ENCODE data around the gene CRTAC1.
"Not testable (repeated sequence)": the region's sequence is repeated elsewhere in the genome, so short reads cannot be mapped to it uniquely, and the experiment has no call there.

Gene CRTAC1

GRCh38 chr10:97842656-97843280, 187.7 kb downstream of the CRTAC1 start:
- DNase-seq (ENCODE audit: low read depth) = peak; percentile 39

- not testable (repeated sequence) for DNase-seq (ENCODE audit: low read depth)
Observed at GRCh38 chr10:97842114-97842513, 188.3 kb downstream of the CRTAC1 start.

- DNase-seq (ENCODE audit: low read depth) = not testable (repeated sequence)
Observed at GRCh38 chr10:97841166-97841565, 189.3 kb downstream of the CRTAC1 start.

GRCh38 chr10:97838091-97838490, 192.3 kb downstream of the CRTAC1 start:
- DNase-seq (ENCODE audit: low read depth) = no peak

- DNase-seq (ENCODE audit: low read depth) = no peak
Observed at GRCh38 chr10:97836446-97836845, 194.0 kb downstream of the CRTAC1 start.

- DNase-seq (ENCODE audit: low read depth) = no peak
Observed at GRCh38 chr10:97831259-97831658, 199.2 kb downstream of the CRTAC1 start.

GRCh38 chr10:97830064-97830463, 200.4 kb downstream of the CRTAC1 start:
- no peak for DNase-seq (ENCODE audit: low read depth)

GRCh38 chr10:97828721-97829120, 201.7 kb downstream of the CRTAC1 start:
- no peak for DNase-seq (ENCODE audit: low read depth)

GRCh38 chr10:97827702-97828291, 202.6 kb downstream of the CRTAC1 start:
- peak; percentile 65 for DNase-seq (ENCODE audit: low read depth)

- DNase-seq (ENCODE audit: low read depth) = no peak
Observed at GRCh38 chr10:97826892-97827291, 203.5 kb downstream of the CRTAC1 start.

GRCh38 chr10:97825020-97825760, 205.2 kb downstream of the CRTAC1 start:
- no peak for DNase-seq (ENCODE audit: low read depth)

GRCh38 chr10:97823734-97824133, 206.7 kb downstream of the CRTAC1 start:
- no peak for DNase-seq (ENCODE audit: low read depth)

GRCh38 chr10:97822261-97822687, 208.1 kb downstream of the CRTAC1 start:
- no peak for DNase-seq (ENCODE audit: low read depth)

GRCh38 chr10:97821308-97822038, 208.9 kb downstream of the CRTAC1 start:
- no peak for DNase-seq (ENCODE audit: low read depth)

GRCh38 chr10:97820096-97820704, 210.2 kb downstream of the CRTAC1 start:
- no peak for DNase-seq (ENCODE audit: low read depth)

GRCh38 chr10:97818572-97818971, 211.8 kb downstream of the CRTAC1 start:
- DNase-seq (ENCODE audit: low read depth) = no peak

- DNase-seq (ENCODE audit: low read depth) = no peak
Observed at GRCh38 chr10:97816609-97817008, 213.8 kb downstream of the CRTAC1 start.

Measured in EH (cell line).